ENCODE data around the gene NETO1. TPM values are rescaled to one million over a fixed set of nuclear protein-coding genes. Genes with fewer than 3 reads are reported as not detected.

NETO1 gene
- total and polyA plus RNA-seq, 10 of the 15 experiments (the other 5 are each of a cell fraction or from before 2014, with no cell fraction given): 0.52 TPM; not detected in 9

DNA sequence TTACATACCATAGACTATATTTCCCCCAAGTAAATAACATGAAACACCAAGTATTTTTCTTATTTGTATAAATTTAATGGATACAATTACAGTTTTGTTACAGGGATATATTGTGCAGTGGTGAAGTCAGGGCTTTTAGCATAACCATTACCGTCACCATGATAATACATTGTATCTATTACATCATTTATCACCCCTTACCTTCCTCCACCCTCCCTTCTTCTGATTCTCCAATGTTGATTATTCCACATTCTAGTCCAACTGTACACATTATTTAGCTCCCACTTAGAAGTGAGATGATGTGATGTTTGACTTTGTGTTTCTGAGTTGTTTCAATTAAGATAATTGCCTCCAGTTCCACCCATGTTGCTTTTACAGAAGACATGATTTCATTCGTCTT, 35.2 kb upstream of the NETO1 start:
- ChIA-PET RAD21 (ENCODE audit: unreplicated experiment) (no interaction called here), CTCF (no interaction called here), POLR2A (no interaction called here), SMC1A (ENCODE audit: uncharacterized antibody, unreplicated experiment) (no interaction called here)
- FAIRE-seq: no peak
- ATAC-seq: no peak
- H3K9me3 ChIP-seq (replicated peaks; ENCODE audit: control insufficient read depth, insufficient read depth, low read length): no peaks in the 10 kb centered on the region
- no peak overlapping the region for H3K9ac ChIP-seq (ENCODE audit: control insufficient read depth, insufficient read depth, low read length)
- BruUV-seq (replicated peaks): no TSS peak
- 59% methylated on average over 2 of the region's 2 CpGs for WGBS (ENCODE audit: insufficient coverage, insufficient replicate concordance, low lambda C conversion rate, missing lambda C conversion rate)
- H3K4me2 ChIP-seq (ENCODE audit: control insufficient read depth, insufficient read depth): no peak overlapping the region
- in situ Hi-C loops (cut with MboI) (no loop called here), intact Hi-C loops (cut with micrococcal nuclease; ENCODE audit: unreplicated experiment) (no loop called here)
- no peak overlapping the region for H2AFZ ChIP-seq (ENCODE audit: control insufficient read depth, low read depth, low read length)
- H3K27me3 ChIP-seq (replicated peaks in 1 of 2; ENCODE audit: control insufficient read depth in 2 of 2, insufficient read depth in 2 of 2, low read length in 1 of 2): no peaks in the 10 kb centered on the region
- DNase-seq (ENCODE audit: low read depth, low spot score): no peak
- H3K4me3 ChIP-seq: no peak overlapping the region
- no peaks in the 10 kb centered on the region for H3K36me3 ChIP-seq (ENCODE audit: control insufficient read depth in 2 of 2, insufficient read depth in 2 of 2, low read length in 1 of 2)
- no peak for TF ChIP-seq NR2C1 (IDR thresholded peaks at IDR 0.05)
- no peaks in the 10 kb centered on the region for H4K20me1 ChIP-seq (ENCODE audit: control insufficient read depth, insufficient read depth)
- no peaks in the 10 kb centered on the region for H3K79me2 ChIP-seq (ENCODE audit: control insufficient read depth, insufficient read depth, low read length)
- no peak overlapping the region for H3K27ac ChIP-seq (ENCODE audit: control insufficient read depth, insufficient read depth)
- no peaks in the 10 kb centered on the region for H3K4me1 ChIP-seq (ENCODE audit: control insufficient read depth, insufficient read depth, low read length)

DNA sequence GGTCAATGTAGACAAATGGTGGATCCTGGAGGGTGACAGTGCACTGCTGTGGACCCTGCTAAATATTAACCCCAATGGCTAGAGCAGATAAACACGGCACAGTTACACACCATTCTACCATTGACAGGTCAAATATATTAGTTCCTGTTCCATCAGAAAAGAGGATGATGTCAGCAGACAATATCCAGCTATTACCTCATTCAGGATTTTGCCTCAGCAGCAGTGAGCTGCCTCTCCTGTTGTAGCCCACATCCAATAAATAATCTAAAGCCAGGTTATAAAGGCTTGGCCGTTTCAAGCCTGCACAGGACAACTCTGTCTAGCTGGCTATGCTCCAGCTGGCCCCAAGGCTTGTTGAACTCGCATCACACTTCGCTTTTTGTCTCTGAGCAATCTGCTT, 31.6 kb upstream of the NETO1 start:
- WGBS (ENCODE audit: insufficient coverage, insufficient replicate concordance, low lambda C conversion rate, missing lambda C conversion rate): 8% methylated on average over 4 of the region's 4 CpGs
- Histone ChIP-seq H3K79me2 (ENCODE audit: control insufficient read depth, insufficient read depth, low read length) (no peaks in the 10 kb centered on the region), H2AFZ (ENCODE audit: control insufficient read depth, low read depth, low read length) (no peak overlapping the region), H3K27me3 (replicated peaks in 1 of 2; ENCODE audit: control insufficient read depth in 2 of 2, insufficient read depth in 2 of 2, low read length in 1 of 2) (no peaks in the 10 kb centered on the region), H3K4me2 (ENCODE audit: control insufficient read depth, insufficient read depth) (no peak overlapping the region), H3K4me1 (ENCODE audit: control insufficient read depth, insufficient read depth, low read length) (no peaks in the 10 kb centered on the region), H4K20me1 (ENCODE audit: control insufficient read depth, insufficient read depth) (no peaks in the 10 kb centered on the region), H3K4me3 (no peak overlapping the region), H3K9me3 (replicated peaks; ENCODE audit: control insufficient read depth, insufficient read depth, low read length) (no peaks in the 10 kb centered on the region), H3K36me3 (ENCODE audit: control insufficient read depth in 2 of 2, insufficient read depth in 2 of 2, low read length in 1 of 2) (no peaks in the 10 kb centered on the region), H3K9ac (ENCODE audit: control insufficient read depth, insufficient read depth, low read length) (no peak overlapping the region), H3K27ac (ENCODE audit: control insufficient read depth, insufficient read depth) (no peak overlapping the region)
- ChIA-PET CTCF (no interaction called here), RAD21 (ENCODE audit: unreplicated experiment) (no interaction called here), SMC1A (ENCODE audit: uncharacterized antibody, unreplicated experiment) (no interaction called here), POLR2A (no interaction called here)
- FAIRE-seq: no peak
- BruUV-seq (replicated peaks): no TSS peak
- intact Hi-C loops (cut with micrococcal nuclease; ENCODE audit: unreplicated experiment) (loop anchor here (10.0 kb wide), 1 partner anchor 235 kb away; no protein-coding TSS in a partner anchor), in situ Hi-C loops (cut with MboI) (no loop called here)
- no peak for ATAC-seq
- no peak for DNase-seq (ENCODE audit: low read depth, low spot score)
- TF ChIP-seq EP300 (IDR thresholded peaks at IDR 0.05; ENCODE audit: borderline replicate concordance in 1 of 2, control insufficient read depth in 1 of 2, low read depth in 2 of 2, low read length in 2 of 2): no peak
- TF ChIP-seq, protein P1, sequence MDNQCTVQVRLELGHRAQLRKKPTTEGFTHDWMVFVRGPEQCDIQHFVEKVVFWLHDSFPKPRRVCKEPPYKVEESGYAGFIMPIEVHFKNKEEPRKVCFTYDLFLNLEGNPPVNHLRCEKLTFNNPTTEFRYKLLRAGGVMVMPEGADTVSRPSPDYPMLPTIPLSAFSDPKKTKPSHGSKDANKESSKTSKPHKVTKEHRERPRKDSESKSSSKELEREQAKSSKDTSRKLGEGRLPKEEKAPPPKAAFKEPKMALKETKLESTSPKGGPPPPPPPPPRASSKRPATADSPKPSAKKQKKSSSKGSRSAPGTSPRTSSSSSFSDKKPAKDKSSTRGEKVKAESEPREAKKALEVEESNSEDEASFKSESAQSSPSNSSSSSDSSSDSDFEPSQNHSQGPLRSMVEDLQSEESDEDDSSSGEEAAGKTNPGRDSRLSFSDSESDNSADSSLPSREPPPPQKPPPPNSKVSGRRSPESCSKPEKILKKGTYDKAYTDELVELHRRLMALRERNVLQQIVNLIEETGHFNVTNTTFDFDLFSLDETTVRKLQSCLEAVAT (IDR thresholded peaks at IDR 0.05): no peak
- TF ChIP-seq, protein P2, sequence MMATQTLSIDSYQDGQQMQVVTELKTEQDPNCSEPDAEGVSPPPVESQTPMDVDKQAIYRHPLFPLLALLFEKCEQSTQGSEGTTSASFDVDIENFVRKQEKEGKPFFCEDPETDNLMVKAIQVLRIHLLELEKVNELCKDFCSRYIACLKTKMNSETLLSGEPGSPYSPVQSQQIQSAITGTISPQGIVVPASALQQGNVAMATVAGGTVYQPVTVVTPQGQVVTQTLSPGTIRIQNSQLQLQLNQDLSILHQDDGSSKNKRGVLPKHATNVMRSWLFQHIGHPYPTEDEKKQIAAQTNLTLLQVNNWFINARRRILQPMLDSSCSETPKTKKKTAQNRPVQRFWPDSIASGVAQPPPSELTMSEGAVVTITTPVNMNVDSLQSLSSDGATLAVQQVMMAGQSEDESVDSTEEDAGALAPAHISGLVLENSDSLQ (IDR thresholded peaks at IDR 0.05): no peak
- TF ChIP-seq, protein P3, sequence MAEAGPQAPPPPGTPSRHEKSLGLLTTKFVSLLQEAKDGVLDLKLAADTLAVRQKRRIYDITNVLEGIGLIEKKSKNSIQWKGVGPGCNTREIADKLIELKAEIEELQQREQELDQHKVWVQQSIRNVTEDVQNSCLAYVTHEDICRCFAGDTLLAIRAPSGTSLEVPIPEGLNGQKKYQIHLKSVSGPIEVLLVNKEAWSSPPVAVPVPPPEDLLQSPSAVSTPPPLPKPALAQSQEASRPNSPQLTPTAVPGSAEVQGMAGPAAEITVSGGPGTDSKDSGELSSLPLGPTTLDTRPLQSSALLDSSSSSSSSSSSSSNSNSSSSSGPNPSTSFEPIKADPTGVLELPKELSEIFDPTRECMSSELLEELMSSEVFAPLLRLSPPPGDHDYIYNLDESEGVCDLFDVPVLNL (IDR thresholded peaks at IDR 0.05; ENCODE audit: low read depth, low read length): no peak
- TF ChIP-seq ZNF24 (IDR thresholded peaks at IDR 0.05): no peak
- TF ChIP-seq MEF2B (IDR thresholded peaks at IDR 0.05; ENCODE audit: partially characterized antibody, poor library complexity, severe bottlenecking): no peak
- no peak for TF ChIP-seq BMI1 (IDR thresholded peaks at IDR 0.05; ENCODE audit: borderline replicate concordance)
- TF ChIP-seq, protein P4, sequence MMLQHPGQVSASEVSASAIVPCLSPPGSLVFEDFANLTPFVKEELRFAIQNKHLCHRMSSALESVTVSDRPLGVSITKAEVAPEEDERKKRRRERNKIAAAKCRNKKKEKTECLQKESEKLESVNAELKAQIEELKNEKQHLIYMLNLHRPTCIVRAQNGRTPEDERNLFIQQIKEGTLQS (IDR thresholded peaks at IDR 0.05; ENCODE audit: borderline replicate concordance, extremely low read depth, low read depth, low read length): no peak
- TF ChIP-seq SPI1 (IDR thresholded peaks at IDR 0.05; ENCODE audit: borderline replicate concordance, insufficient read depth, low read depth, low read length): no peak
- TF ChIP-seq, protein P5, sequence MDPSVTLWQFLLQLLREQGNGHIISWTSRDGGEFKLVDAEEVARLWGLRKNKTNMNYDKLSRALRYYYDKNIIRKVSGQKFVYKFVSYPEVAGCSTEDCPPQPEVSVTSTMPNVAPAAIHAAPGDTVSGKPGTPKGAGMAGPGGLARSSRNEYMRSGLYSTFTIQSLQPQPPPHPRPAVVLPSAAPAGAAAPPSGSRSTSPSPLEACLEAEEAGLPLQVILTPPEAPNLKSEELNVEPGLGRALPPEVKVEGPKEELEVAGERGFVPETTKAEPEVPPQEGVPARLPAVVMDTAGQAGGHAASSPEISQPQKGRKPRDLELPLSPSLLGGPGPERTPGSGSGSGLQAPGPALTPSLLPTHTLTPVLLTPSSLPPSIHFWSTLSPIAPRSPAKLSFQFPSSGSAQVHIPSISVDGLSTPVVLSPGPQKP (IDR thresholded peaks at IDR 0.05; ENCODE audit: low read depth, low read length): no peak
- TF ChIP-seq GABPA (IDR thresholded peaks at IDR 0.05; ENCODE audit: low read depth): no peak
- TF ChIP-seq SP1 (IDR thresholded peaks at IDR 0.05; ENCODE audit: low read depth, low read length): no peak
